Ishikawa (cell line): ENCODE data around the gene PTP4A2.

Experiments used
- CEBPB ChIP-seq: IDR thresholded peaks from 2 replicates; pipeline ENCODE4 v1.6.1; 2012
- TAF1 ChIP-seq: IDR thresholded peaks from 2 replicates; pipeline ENCODE4 v1.6.1; 2012; ENCODE audit warnings: low read depth, mild to moderate bottlenecking
- TEAD4 ChIP-seq: IDR thresholded peaks from 2 replicates; pipeline ENCODE4 v1.6.1; 2012
- YY1 ChIP-seq: IDR thresholded peaks from 2 replicates; pipeline ENCODE4 v1.6.1; 2012; ENCODE audit warnings: low read depth

DNA sequence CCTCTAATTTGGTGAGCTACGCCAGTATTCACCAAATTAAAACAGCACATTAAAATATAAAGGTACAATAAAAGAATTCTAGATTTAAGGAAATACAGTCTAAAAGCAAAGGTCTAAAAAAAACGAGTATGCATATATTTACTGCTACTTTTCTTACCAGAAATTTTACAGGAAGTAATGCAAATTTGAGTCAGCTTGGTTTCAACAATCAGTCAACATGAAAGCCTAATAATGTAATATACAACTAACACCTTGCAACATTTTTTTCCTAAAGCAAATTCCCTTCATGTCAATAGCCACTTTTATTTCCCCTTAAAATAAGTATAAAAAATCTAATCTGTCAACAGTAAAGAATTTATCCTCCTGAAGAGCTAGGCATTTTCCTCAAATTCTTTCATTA is 11.9 kb downstream of the PTP4A2 start:
- no peak for TF ChIP-seq YY1
- TF ChIP-seq TEAD4, result no peak
- no peak for TF ChIP-seq CEBPB
- no peak for TF ChIP-seq TAF1
